WI38 (cell line): ENCODE results near the gene PRSS12.

Experiments used
- H3K4me3 ChIP-seq: 2 replicates; pipeline ENCODE4 v1.5.1; 2011; ENCODE audit warnings: low read depth, mild to moderate bottlenecking, control low read depth, low read length
- CTCF ChIP-seq: IDR thresholded peaks from 2 replicates; pipeline ENCODE4 v1.5.1; 2012; ENCODE audit warnings: low read depth, mild to moderate bottlenecking, control low read depth, low read length

Gene PRSS12

GRCh38 chr4:118356111-118356510 lies 3.3 kb upstream of the PRSS12 start:
- no peak for TF ChIP-seq CTCF
- no peak overlapping the region for H3K4me3 ChIP-seq

GRCh38 chr4:118354913-118355312 lies 2.1 kb upstream of the PRSS12 start:
- no peak for TF ChIP-seq CTCF

GRCh38 chr4:118353534-118354030 lies 779 bp upstream of the PRSS12 start:
- peak overlapping the region; percentile 70 for H3K4me3 ChIP-seq
- TF ChIP-seq CTCF, result no peak

More at GRCh38 chr4:118354913-118355312, 2.1 kb upstream of the PRSS12 start:
- no peak overlapping the region for H3K4me3 ChIP-seq

GRCh38 chr4:118351851-118352827 lies 664 bp downstream of the PRSS12 start:
- 0 out of 2 replicates have a peak, but pooled peaks have one; percentile 7 for TF ChIP-seq CTCF
- H3K4me3 ChIP-seq, result peak overlapping the region; percentile 70

- no peak for TF ChIP-seq CTCF
- H3K4me3 ChIP-seq, result peak overlapping the region; percentile 70
Measured at GRCh38 chr4:118350961-118351360, 1.8 kb downstream of the PRSS12 start.

- no peak overlapping the region for H3K4me3 ChIP-seq
- no peak for TF ChIP-seq CTCF
Measured at GRCh38 chr4:118348886-118349285, 3.9 kb downstream of the PRSS12 start.

- TF ChIP-seq CTCF, result no peak
- H3K4me3 ChIP-seq, result no peak overlapping the region
Measured at GRCh38 chr4:118346495-118346894, 6.3 kb downstream of the PRSS12 start.
